IMR-90 (cell line): ENCODE data around the gene PLEKHB1. TPM values are rescaled to one million over a fixed set of nuclear protein-coding genes. Genes with fewer than 3 reads are reported as not detected.

Source experiments
- ATAC-seq: fragments of 200-7000 bp; cut with Tn5 transposase; 2 replicates; pipeline ENCODE4 v1.9.1; 2020; ENCODE audit warnings: low read depth, mild to moderate bottlenecking, moderate library complexity
- BruUV-seq: library from RNA; stranded (reverse); fragments of 400-500 nt; replicated peaks from 2 replicates; lab custom pipeline; 2021; lab: Mats Ljungman, UMichigan
- CTCF ChIA-PET: fragments of 300-600 bp; formaldehyde crosslinking; extraction: SDS; loops from one replicate; lab custom pipeline; 2021; ENCODE audit warnings: antibody characterized with exemption; lab: Yijun Ruan, JAX
- POLR2A ChIA-PET: fragments of 300-600 bp; sonication (Branson Sonifier 250); formaldehyde crosslinking; loops from one replicate; lab custom pipeline; 2022; ENCODE audit warnings: antibody characterized with exemption; ENCODE audit not compliant: unreplicated experiment; lab: Charles Lee
- DNase-seq: peaks from one replicate; pipeline ENCODE4 v3.0.0; 2013
- H2AFZ ChIP-seq: replicated peaks from 2 replicates; pipeline ENCODE3; 2013; ENCODE audit warnings: low read length, mild to moderate bottlenecking; ENCODE audit not compliant: poor library complexity
- H2AK5ac ChIP-seq: 2 replicates; pipeline ENCODE4 v1.6.1; 2013; ENCODE audit warnings: low read depth, low read length, inconsistent platforms
- H2AK9ac ChIP-seq: replicated peaks from 2 replicates; pipeline ENCODE3; 2013; ENCODE audit warnings: mild to moderate bottlenecking, low read depth, low read length, moderate library complexity; ENCODE audit not compliant: poor library complexity
- H2BK120ac ChIP-seq: 2 replicates; pipeline ENCODE4 v1.6.1; 2013; ENCODE audit warnings: low read depth, low read length, inconsistent platforms
- H2BK15ac ChIP-seq: 3 replicates; pipeline ENCODE4 v1.6.1; 2013; ENCODE audit warnings: low read depth, low read length, inconsistent platforms
- H2BK20ac ChIP-seq: 2 replicates; pipeline ENCODE4 v1.6.1; 2013; ENCODE audit warnings: low read depth, mild to moderate bottlenecking, inconsistent platforms, low read length, moderate library complexity
- H2BK5ac ChIP-seq: 2 replicates; pipeline ENCODE4 v1.6.1; 2013; ENCODE audit warnings: mild to moderate bottlenecking, low read depth, low read length, inconsistent platforms; ENCODE audit not compliant: poor library complexity, severe bottlenecking
- H3K14ac ChIP-seq: replicated peaks from 2 replicates; pipeline ENCODE4 v1.6.1; 2013; ENCODE audit warnings: low read depth, low read length, inconsistent platforms
- H3K18ac ChIP-seq: 2 replicates; pipeline ENCODE4 v1.6.1; 2013; ENCODE audit warnings: low read depth, low read length, control low read depth
- H3K23ac ChIP-seq: 2 replicates; pipeline ENCODE4 v1.6.1; 2013; ENCODE audit warnings: low read depth, low read length, inconsistent platforms
- H3K27ac ChIP-seq: 2 replicates; pipeline ENCODE4 v1.5.1; 2013; ENCODE audit warnings: mild to moderate bottlenecking, control low read depth, low read length; ENCODE audit not compliant: insufficient read depth
- H3K27me3 ChIP-seq: 2 replicates; pipeline ENCODE4 v1.6.1; 2013; ENCODE audit warnings: low read length; ENCODE audit not compliant: control insufficient read depth, insufficient read depth
- H3K36me3 ChIP-seq: 2 replicates; pipeline ENCODE4 v1.6.1; 2013; ENCODE audit warnings: low read length, mixed read lengths; ENCODE audit not compliant: control insufficient read depth, insufficient read depth
- H3K4ac ChIP-seq: 2 replicates; pipeline ENCODE4 v1.6.1; 2013; ENCODE audit warnings: low read depth, low read length, inconsistent platforms
- H3K4me1 ChIP-seq: 2 replicates; pipeline ENCODE4 v1.6.1; 2013; ENCODE audit warnings: low read length, mixed read lengths; ENCODE audit not compliant: control insufficient read depth, insufficient read depth
- H3K4me2 ChIP-seq: 2 replicates; pipeline ENCODE4 v1.6.1; 2013; ENCODE audit warnings: low read depth, mild to moderate bottlenecking, control low read depth, low read length, moderate library complexity
- H3K4me3 ChIP-seq: 2 replicates; pipeline ENCODE4 v1.5.1; 2013; ENCODE audit warnings: low read depth, mild to moderate bottlenecking, control low read depth, low read length, moderate library complexity; ENCODE audit not compliant: insufficient read depth
- H3K56ac ChIP-seq: 2 replicates; pipeline ENCODE4 v1.6.1; 2013; ENCODE audit warnings: low read length, inconsistent platforms; ENCODE audit not compliant: insufficient read depth; ENCODE audit errors: extremely low read depth
- H3K79me1 ChIP-seq, 2 experiments: 2 replicates each; pipeline ENCODE4 v1.6.1; 2013; ENCODE audit warnings: low read length in 2 of 2, inconsistent platforms in 1 of 2, low read depth in 1 of 2
- H3K9ac ChIP-seq: 2 replicates; pipeline ENCODE4 v1.6.1; 2013; ENCODE audit warnings: low read depth, low read length, control low read depth
- H3K9me1 ChIP-seq: 2 replicates; pipeline ENCODE4 v1.6.1; 2013; ENCODE audit warnings: low read length, inconsistent platforms; ENCODE audit not compliant: insufficient read depth
- H3K9me3 ChIP-seq: 2 replicates; pipeline ENCODE4 v1.6.1; 2013; ENCODE audit warnings: low read length; ENCODE audit not compliant: control insufficient read depth, insufficient read depth
- H4K20me1 ChIP-seq: 2 replicates; pipeline ENCODE4 v1.6.1; 2013; ENCODE audit warnings: low read length, inconsistent platforms; ENCODE audit not compliant: insufficient read depth
- H4K5ac ChIP-seq: 2 replicates; pipeline ENCODE4 v1.6.1; 2013; ENCODE audit warnings: mild to moderate bottlenecking, low read depth, low read length, control low read depth
- H4K8ac ChIP-seq, 2 experiments: 2 replicates each; pipeline ENCODE4 v1.6.1; 2013; ENCODE audit warnings: low read depth in 2 of 2, low read length in 2 of 2, control low read depth in 1 of 2, inconsistent platforms in 1 of 2
- H4K91ac ChIP-seq: 2 replicates; pipeline ENCODE4 v1.6.1; 2013; ENCODE audit warnings: low read depth, low read length, inconsistent platforms; ENCODE audit not compliant: insufficient read depth
- BHLHE40 ChIP-seq: fragments of 150-350 bp; IDR thresholded peaks from 2 replicates; pipeline ENCODE4 v1.6.1; 2016; ENCODE audit warnings: mild to moderate bottlenecking, low read depth, low read length
- CEBPB ChIP-seq: IDR thresholded peaks from 2 replicates; pipeline ENCODE4 v1.6.1; 2012; ENCODE audit warnings: low read depth, low read length, improper control_type of control experiment
- CHD1 ChIP-seq: IDR thresholded peaks from 2 replicates; pipeline ENCODE4 v1.6.1; 2012; ENCODE audit warnings: low read depth, low read length, improper control_type of control experiment
- CTCF ChIP-seq: conservative IDR thresholded peaks from 2 replicates; pipeline ENCODE4 v1.5.1; 2012; ENCODE audit warnings: mild to moderate bottlenecking, low read depth, low read length, improper control_type of control experiment
- ELK1 ChIP-seq: fragments of 150-350 bp; IDR thresholded peaks from 2 replicates; pipeline ENCODE4 v1.6.1; 2016; ENCODE audit warnings: low read depth, mild to moderate bottlenecking, low read length, moderate library complexity, borderline replicate concordance
- FOS ChIP-seq: fragments of 150-350 bp; IDR thresholded peaks from 2 replicates; pipeline ENCODE4 v1.6.1; 2016; ENCODE audit warnings: low read depth, low read length
- MAFK ChIP-seq: IDR thresholded peaks from 2 replicates; pipeline ENCODE4 v1.6.1; 2012; ENCODE audit warnings: low read depth, low read length, improper control_type of control experiment
- MAZ ChIP-seq: IDR thresholded peaks from 2 replicates; pipeline ENCODE4 v1.6.1; 2012; ENCODE audit warnings: low read depth, mild to moderate bottlenecking, low read length, improper control_type of control experiment, moderate library complexity, borderline replicate concordance
- MXI1 ChIP-seq: IDR thresholded peaks from 2 replicates; pipeline ENCODE4 v1.6.1; 2012; ENCODE audit warnings: low read depth, mild to moderate bottlenecking, low read length, moderate library complexity, borderline replicate concordance
- NFE2L2 ChIP-seq: fragments of 150-350 bp; IDR thresholded peaks from 2 replicates; pipeline ENCODE4 v1.6.1; 2016; ENCODE audit warnings: low read depth, mild to moderate bottlenecking, low read length
- POLR2A ChIP-seq: IDR thresholded peaks from 2 replicates; pipeline ENCODE4 v1.6.1; 2012; ENCODE audit warnings: mild to moderate bottlenecking, low read depth, low read length
- RAD21 ChIP-seq: IDR thresholded peaks from 2 replicates; pipeline ENCODE4 v1.6.1; 2012; ENCODE audit warnings: low read length, improper control_type of control experiment
- RCOR1 ChIP-seq: IDR thresholded peaks from 2 replicates; pipeline ENCODE4 v1.6.1; 2012; ENCODE audit warnings: mild to moderate bottlenecking, low read length, improper control_type of control experiment; ENCODE audit not compliant: insufficient replicate concordance
- RFX5 ChIP-seq: IDR thresholded peaks from 2 replicates; pipeline ENCODE4 v1.8.0; 2012; ENCODE audit warnings: low read depth, mild to moderate bottlenecking, low read length, moderate library complexity
- SMC3 ChIP-seq: fragments of 150-350 bp; IDR thresholded peaks from 2 replicates; pipeline ENCODE4 v1.6.1; 2016; ENCODE audit warnings: low read depth, mild to moderate bottlenecking, antibody characterized with exemption, low read length, moderate library complexity
- USF2 ChIP-seq: fragments of 150-350 bp; IDR thresholded peaks from 2 replicates; pipeline ENCODE4 v1.6.1; 2017; ENCODE audit warnings: mild to moderate bottlenecking, antibody characterized with exemption, low read length, low read depth
- whole genome bisulfite sequencing, 2 experiments: methylation state at CpG; one replicate each; pipeline versions ENCODE4 v1.1.5 to v1.1.7; 2013; ENCODE audit warnings: missing lambda C conversion rate in 2 of 2; ENCODE audit not compliant: insufficient read length in 1 of 2; ENCODE audit errors: extremely low coverage in 2 of 2; 5-methylcytosine and 5-hydroxymethylcytosine counted together
- dilution Hi-C: fragments of 300-500 bp; cut with HindIII; formaldehyde crosslinking; loops from one replicate; pipeline ENCODE4 v1.14.3; 2018; ENCODE audit warnings: low sequenced_read_pairs; ENCODE audit not compliant: unreplicated experiment
- in situ Hi-C: fragments of 300-500 bp; cut with MboI; formaldehyde crosslinking; loops from 3 replicates; pipeline ENCODE4 v1.14.3; 2019; ENCODE audit warnings: low sequenced_read_pairs, inconsistent platforms, mixed read lengths
- intact Hi-C: fragments of 100-400 bp; cut with micrococcal nuclease; formaldehyde crosslinking; loops from 2 replicates; pipeline ENCODE4 v1.10.0; 2022
- polyA plus RNA-seq, 3 experiments: library from polyadenylated mRNA; depleted of rRNA; stranded (reverse); fragments of >200 nt; gene quantifications; 2 replicates each; pipeline ENCODE4 v1.2.3, GENCODE V29; 2012; ENCODE audit warnings: low replicate concordance in 1 of 3
- total RNA-seq: library from RNA; depleted of rRNA; stranded (reverse); fragments of >200 nt; gene quantifications from 2 replicates; pipeline ENCODE4 v1.2.3, GENCODE V29; 2012

PLEKHB1 gene
- total and polyA plus RNA-seq, 2 of the 4 experiments (the other 2 are of a cell fraction) = 0.36 to 0.86 TPM

- H2BK15ac ChIP-seq = no peak overlapping the region
- no peaks in the 10 kb centered on the region for H3K9me3 ChIP-seq
- H4K8ac ChIP-seq = no peak overlapping the region
- H3K23ac ChIP-seq = no peak overlapping the region
- no peak overlapping the region for H2AK5ac ChIP-seq
- H4K5ac ChIP-seq = no peak overlapping the region
- no peak overlapping the region for H3K9ac ChIP-seq
- H2AFZ ChIP-seq = no peak overlapping the region
- TF ChIP-seq USF2 (no peak), RAD21 (no peak), POLR2A (no peak), FOS (no peak), BHLHE40 (no peak), CEBPB (no peak), RCOR1 (no peak), SMC3 (no peak), CHD1 (no peak), ELK1 (no peak), MAZ (no peak), RFX5 (no peak), NFE2L2 (no peak), MAFK (no peak), CTCF (no peak), MXI1 (no peak)
- ChIA-PET POLR2A (no interaction called here), CTCF (no interaction called here)
- no peak overlapping the region for H4K91ac ChIP-seq
- no peaks in the 10 kb centered on the region for H3K79me1 ChIP-seq
- H3K36me3 ChIP-seq = no peaks in the 10 kb centered on the region
- no peak overlapping the region for H2AK9ac ChIP-seq
- H3K56ac ChIP-seq = no peak overlapping the region
- no peak overlapping the region for H3K4ac ChIP-seq
- ATAC-seq (no peak), DNase-seq (no peak)
- no peak overlapping the region for H2BK20ac ChIP-seq
- no peaks in the 10 kb centered on the region for H4K20me1 ChIP-seq
- H3K14ac ChIP-seq = no peak overlapping the region
- dilution Hi-C loops (no loop called here), in situ Hi-C loops (loop anchor here (5.0 kb wide), 1 partner anchor 253 kb away; no protein-coding TSS in a partner anchor), intact Hi-C loops (no loop called here)
- no peak overlapping the region for H3K27ac ChIP-seq
- H3K9me1 ChIP-seq = peaks cover 5% of the 10 kb centered on the region; the same call in 1 of the 2 replicates
- whole genome bisulfite sequencing, 2 experiments = 87% methylated on average over 4 of the region's 8 CpGs; no CpG with 5 or more reads in 1 of the 2 experiments
- no peak overlapping the region for H3K4me2 ChIP-seq
- H3K4me3 ChIP-seq = no peak overlapping the region
- H3K27me3 ChIP-seq = peaks cover 3% of the 10 kb centered on the region; the same call in 1 of the 2 replicates
- no peak overlapping the region for H3K18ac ChIP-seq
- H3K4me1 ChIP-seq = no peaks in the 10 kb centered on the region
- H2BK120ac ChIP-seq = no peak overlapping the region
- no peak overlapping the region for H2BK5ac ChIP-seq
- BruUV-seq = no TSS peak
Observed at GRCh38 chr11:73655686-73656085, 9.3 kb downstream of the PLEKHB1 start.
